Measurements from ENCODE around the gene DMWD.

DMWD gene

DNA sequence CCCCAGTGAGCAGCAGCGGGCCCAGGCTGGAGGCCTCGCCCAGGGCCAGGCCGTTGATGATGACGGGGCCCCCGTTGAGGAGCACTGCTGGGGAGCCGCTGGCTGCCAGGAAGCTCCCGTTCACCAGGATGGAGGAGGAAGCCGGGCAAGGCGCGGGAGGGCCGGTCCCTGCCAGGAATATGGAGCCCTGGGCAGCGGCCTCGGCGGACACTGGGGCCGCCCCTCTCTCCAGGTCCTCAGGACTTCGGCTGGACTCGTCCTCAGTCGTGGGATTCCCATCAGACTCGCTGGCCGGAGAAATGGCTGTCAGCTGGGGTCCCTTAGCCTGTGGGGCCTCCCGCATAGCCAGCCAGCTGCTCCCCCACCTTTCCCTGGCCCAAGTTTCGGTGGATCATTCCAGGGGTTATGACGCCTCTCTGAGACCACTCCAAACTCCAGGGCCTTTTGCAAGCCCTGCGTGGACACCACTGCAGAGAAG is 25.7 kb downstream of the DMWD start:
- TF ChIP-seq, protein P1, sequence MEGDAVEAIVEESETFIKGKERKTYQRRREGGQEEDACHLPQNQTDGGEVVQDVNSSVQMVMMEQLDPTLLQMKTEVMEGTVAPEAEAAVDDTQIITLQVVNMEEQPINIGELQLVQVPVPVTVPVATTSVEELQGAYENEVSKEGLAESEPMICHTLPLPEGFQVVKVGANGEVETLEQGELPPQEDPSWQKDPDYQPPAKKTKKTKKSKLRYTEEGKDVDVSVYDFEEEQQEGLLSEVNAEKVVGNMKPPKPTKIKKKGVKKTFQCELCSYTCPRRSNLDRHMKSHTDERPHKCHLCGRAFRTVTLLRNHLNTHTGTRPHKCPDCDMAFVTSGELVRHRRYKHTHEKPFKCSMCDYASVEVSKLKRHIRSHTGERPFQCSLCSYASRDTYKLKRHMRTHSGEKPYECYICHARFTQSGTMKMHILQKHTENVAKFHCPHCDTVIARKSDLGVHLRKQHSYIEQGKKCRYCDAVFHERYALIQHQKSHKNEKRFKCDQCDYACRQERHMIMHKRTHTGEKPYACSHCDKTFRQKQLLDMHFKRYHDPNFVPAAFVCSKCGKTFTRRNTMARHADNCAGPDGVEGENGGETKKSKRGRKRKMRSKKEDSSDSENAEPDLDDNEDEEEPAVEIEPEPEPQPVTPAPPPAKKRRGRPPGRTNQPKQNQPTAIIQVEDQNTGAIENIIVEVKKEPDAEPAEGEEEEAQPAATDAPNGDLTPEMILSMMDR (conservative IDR thresholded peaks at IDR 0.05) = no peak
- peak overlapping the region; percentile 81; the same call in 1 of the 2 replicates for H3K27ac ChIP-seq

DNA sequence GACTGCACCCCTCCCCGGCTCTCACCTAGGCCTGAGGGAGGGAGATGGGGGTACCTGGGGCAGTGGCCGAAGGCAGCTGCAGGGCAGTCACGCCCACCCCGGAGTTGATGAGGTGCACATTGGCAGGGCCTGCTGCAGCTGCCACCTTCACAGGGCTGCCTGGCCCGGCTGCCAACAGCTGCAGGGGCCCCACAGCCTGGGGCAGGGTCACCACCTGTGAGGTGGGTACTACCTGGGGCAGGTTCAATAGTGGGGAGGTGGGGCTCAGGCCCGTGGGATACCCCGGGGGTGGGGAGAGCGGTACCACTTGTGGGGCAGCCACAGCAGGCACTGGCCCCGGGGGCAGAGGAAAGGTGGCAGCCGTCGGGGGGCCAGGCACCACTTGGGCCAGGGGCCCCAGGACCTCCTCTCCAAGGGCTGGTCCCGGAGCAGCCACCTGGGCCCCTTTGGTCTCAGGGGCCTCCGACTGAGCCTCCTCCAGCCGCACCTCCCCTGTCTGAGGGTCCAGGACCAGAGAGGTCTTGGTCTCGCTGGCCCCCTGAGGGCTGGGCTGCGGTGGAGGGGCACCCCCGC is 26.3 kb downstream of the DMWD start:
- TF ChIP-seq, protein P1 (conservative IDR thresholded peaks at IDR 0.05) = no peak
- H3K27ac ChIP-seq = no peak overlapping the region

DNA sequence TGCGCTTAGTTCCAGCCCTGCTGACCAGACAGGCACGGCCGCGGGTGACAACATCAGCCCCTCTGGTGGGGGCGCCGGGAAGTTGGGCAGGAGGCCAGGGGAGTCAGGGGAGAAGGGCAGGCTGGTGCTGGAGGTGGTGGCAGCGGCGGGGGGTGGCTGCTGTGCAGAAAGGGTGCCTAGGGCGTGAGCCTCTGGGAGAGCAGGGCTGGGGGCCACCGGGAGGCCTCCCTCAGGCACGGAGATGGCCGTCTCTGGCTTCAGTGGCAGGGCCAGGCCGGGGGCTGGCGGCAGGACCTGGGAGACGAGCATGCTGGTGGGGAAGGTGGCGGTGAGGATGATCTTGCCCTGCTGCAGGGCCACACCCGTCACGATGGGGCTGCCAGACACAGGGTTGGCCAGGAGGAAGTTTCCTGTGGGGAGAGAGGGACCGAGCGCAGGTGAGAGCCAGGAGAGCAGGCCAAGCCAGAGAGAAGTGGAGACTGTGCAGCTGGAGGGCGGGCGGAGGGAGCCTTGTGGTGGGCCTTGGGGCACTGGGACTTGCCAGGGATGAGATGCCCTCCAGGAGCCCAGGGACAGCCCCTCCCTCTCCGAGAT is 26.8 kb downstream of the DMWD start:
- TF ChIP-seq, protein P1 (conservative IDR thresholded peaks at IDR 0.05) = no peak
- no peak overlapping the region for H3K27ac ChIP-seq

DNA sequence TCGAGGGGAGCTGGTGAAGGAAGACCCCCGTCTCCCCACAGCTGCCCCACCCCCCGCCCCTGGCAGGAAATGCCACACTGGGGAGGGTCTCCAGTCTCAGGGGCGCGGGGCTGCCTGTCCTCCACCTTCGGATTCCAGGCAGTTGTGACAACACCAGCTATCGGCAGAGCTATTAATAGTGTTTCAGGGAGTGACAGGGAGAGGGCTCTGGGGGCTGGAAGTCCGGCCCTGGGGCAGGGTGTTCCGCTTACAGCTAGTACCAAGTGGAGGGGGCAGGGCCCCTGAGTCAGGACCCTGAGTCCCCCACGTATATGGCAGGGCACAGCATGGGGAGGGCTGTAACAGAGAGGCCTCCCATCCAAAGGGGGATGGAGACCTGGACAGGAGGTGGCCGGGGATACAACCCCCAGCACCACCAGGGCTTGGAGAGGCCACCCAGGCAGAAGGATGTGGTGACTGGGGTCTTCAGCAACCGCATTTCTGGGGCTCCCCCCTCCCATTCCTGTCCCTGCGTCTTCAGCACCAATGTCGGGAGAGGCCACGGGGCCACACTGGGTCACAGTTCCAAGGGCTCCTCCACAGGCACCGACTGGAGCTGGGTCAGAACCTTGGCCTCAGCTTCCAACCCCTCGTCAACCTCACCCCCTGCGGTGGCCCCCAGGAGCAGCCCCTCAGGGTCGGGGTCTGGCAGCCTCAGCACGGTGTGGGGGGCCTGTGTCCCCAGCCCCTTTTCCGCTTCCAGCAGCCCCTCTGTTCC is 27.5 kb downstream of the DMWD start:
- no peak overlapping the region for H3K27ac ChIP-seq
- TF ChIP-seq, protein P1 (conservative IDR thresholded peaks at IDR 0.05) = no peak

DNA sequence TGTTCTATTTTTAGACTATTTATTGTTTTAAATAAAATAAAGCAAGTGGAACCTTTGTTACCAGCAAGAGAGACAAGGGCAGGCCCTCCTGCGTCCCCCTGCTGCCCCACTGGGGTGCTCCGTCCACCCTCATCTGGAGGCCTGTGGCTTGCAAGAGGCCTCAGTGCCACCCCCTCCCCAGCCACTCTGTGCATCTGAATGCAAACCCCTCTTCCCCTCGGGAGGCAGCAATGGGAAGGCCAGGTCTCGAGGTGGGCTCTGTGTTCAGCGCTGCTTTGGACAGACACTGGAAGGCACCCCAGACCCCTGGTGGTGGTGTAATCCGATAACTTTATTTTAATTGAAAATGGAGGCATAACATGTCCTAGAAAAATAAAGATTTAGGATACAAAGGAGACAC is 28.2 kb downstream of the DMWD start:
- no peak overlapping the region for H3K27ac ChIP-seq
- TF ChIP-seq, protein P1 (conservative IDR thresholded peaks at IDR 0.05) = no peak

DNA sequence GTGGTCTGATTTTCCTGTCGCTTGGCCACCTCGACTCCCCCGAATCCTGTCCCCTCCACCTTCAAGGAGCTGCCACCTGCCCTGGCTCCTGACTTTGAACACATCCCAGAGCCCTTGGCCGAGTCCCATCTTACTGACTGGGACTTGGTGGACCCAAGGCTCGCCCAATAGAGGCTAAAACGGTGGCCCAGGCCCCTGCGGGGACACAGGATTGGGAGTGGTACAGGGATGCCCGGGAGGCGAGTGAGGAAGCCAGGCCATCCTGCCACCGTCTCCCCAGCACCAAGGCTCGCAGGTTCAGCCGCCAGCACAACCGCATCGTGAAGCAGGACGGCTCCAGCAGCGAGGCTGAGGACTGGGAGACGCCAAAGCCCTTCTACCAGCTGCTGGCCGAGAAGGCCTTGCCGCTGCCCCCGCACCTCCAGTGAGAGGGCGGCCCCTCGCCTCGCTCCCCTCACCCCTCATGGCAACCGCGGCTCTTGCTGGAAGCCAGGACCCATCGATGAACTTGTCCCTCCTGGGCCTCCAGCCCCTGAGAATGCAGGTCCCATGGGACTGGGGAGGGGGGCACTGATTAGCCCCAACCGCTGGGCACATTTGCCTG is 28.9 kb downstream of the DMWD start:
- no peak overlapping the region for H3K27ac ChIP-seq
- TF ChIP-seq, protein P1 (conservative IDR thresholded peaks at IDR 0.05) = no peak

Data from VCaP (cell line).